HG03469 (cell line): ENCODE results near the gene SNX12.
"Not testable (repeated sequence)": the region's sequence is repeated elsewhere in the genome, so short reads cannot be mapped to it uniquely, and the experiment has no call there.

ENCODE experiments used
- ATAC-seq: cut with Tn5 transposase; IDR thresholded peaks from one replicate; pipeline ENCODE4 v1.9.1; 2021; ENCODE audit warnings: mild to moderate bottlenecking, moderate library complexity, moderate number of reproducible peaks; ENCODE audit not compliant: unreplicated experiment

The SNX12 gene

GRCh38 chrX:71095033-71095432, 26.9 kb upstream of the SNX12 start:
- ATAC-seq: no peak

- no peak for ATAC-seq
These were observed 23.1 kb upstream of the SNX12 start for GRCh38 chrX:71091263-71091662.

- ATAC-seq: no peak
These were observed 17.8 kb upstream of the SNX12 start for GRCh38 chrX:71085900-71086299.

GRCh38 chrX:71082822-71083221, 14.7 kb upstream of the SNX12 start:
- no peak for ATAC-seq

- ATAC-seq: no peak
These were observed 14.1 kb upstream of the SNX12 start for GRCh38 chrX:71082124-71082647.

- no peak for ATAC-seq
These were observed 13.4 kb upstream of the SNX12 start for GRCh38 chrX:71081330-71082123.

- ATAC-seq: no peak
These were observed 2.4 kb upstream of the SNX12 start for GRCh38 chrX:71070531-71070930.

GRCh38 chrX:71067712-71068043, 456 bp downstream of the SNX12 start:
- ATAC-seq: no peak

GRCh38 chrX:71067089-71067488, 1.0 kb downstream of the SNX12 start:
- ATAC-seq: no peak

- ATAC-seq: no peak
These were observed 8.0 kb downstream of the SNX12 start for GRCh38 chrX:71060127-71060526.

- ATAC-seq: no peak
These were observed 10.1 kb downstream of the SNX12 start for GRCh38 chrX:71057848-71058530.

- ATAC-seq: no peak
These were observed 11.3 kb downstream of the SNX12 start for GRCh38 chrX:71056867-71057266.

GRCh38 chrX:71053217-71053621, 14.9 kb downstream of the SNX12 start:
- ATAC-seq: no peak

- ATAC-seq: no peak
These were observed 15.4 kb downstream of the SNX12 start for GRCh38 chrX:71052721-71053120.

GRCh38 chrX:71047891-71048290, 20.2 kb downstream of the SNX12 start:
- ATAC-seq: not testable (repeated sequence)

GRCh38 chrX:71017396-71017939, 50.7 kb downstream of the SNX12 start:
- no peak for ATAC-seq
